HG02870 (cell line): ENCODE results near the gene CLDN20.
A peak's percentile ranks its signal among the peaks of the same experiment; 100 is the strongest.
"Not testable (repeated sequence)": the region's sequence is repeated elsewhere in the genome, so short reads cannot be mapped to it uniquely, and the experiment has no call there.

Source experiments
- ATAC-seq: cut with Tn5 transposase; IDR thresholded peaks from one replicate; pipeline ENCODE4 v1.9.1; 2021; ENCODE audit warnings: mild to moderate bottlenecking, moderate library complexity; ENCODE audit not compliant: unreplicated experiment

The CLDN20 gene

GRCh38 chr6:155263373-155264063, at the start of gene CLDN20:
Gene CLDN20, plus strand, starts transcription at chr6:155264013. Its CDS starts 11,707 bp downstream, at chr6:155275720.
- no peak for ATAC-seq

GRCh38 chr6:155215906-155216305, 47.9 kb upstream of the CLDN20 start:
- no peak for ATAC-seq

GRCh38 chr6:155216312-155217046, 47.3 kb upstream of the CLDN20 start:
- no peak for ATAC-seq

GRCh38 chr6:155218711-155219110, 45.1 kb upstream of the CLDN20 start:
- ATAC-seq = not testable (repeated sequence)

DNA sequence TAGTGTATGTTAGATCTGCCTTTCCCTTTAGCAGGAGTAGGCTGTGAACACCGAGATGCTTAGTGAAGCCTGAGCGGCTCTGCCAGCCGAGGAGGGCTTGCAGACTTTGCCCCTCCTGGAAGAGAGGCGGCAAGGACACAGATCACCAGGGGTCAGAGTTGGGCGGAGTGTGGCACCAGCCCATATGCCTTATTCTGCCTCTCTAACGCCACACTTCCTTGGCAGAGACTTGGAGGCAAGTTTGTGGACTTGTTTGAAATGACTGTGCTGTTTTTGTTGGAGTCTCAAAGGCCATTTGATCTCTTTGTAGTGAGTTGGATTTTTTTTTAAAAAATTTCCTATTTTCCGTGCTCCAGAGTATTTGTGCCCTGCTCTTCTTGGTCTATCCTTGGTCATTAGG, 44.5 kb upstream of the CLDN20 start:
- ATAC-seq = no peak

DNA sequence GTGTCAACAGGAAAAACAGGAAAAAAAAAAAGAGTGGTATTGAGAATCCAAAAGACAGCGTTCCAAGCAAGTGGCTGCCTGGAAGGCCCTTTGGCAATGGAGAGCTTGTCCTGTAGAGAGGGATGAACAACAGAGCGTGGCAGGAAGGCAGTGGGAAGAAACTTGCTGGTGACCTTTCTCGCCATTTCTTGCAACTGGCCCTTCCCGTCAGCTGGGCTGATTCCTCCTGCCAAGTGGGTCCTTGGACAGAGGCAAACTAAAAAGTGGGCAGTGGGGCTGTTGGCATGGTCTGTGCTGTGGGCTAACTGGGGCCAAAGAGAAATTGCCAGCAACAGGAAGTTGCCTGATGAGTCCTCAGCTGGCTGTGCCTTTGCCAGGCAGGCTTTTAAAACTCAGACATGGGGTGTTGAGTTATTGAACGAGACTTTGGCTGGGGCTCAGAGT, 43.9 kb upstream of the CLDN20 start:
- ATAC-seq = no peak

GRCh38 chr6:155221086-155221485, 42.7 kb upstream of the CLDN20 start:
- ATAC-seq = no peak

DNA sequence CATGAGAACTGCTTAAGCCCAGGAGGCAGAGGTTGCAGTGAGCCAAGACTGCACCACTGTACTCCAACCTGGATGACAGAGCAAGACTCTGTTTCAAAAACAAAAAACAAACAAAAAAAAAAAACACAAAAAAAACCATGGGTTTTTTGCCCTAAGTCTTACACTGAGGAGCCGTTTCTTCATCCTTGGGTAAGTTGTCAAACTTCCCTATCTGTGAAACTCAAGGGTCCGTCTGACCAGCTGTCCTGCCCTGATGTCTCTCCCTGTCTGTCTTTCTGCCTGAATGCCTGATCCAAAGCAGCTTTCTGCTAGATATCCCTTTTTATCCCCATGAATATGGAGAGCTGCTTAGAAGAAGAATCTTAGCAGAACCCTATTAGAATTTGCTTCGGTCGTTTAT, 41.3 kb upstream of the CLDN20 start:
- ATAC-seq = no peak

- ATAC-seq = peak; percentile 94
Observed at GRCh38 chr6:155223646-155224451, 40.0 kb upstream of the CLDN20 start.

DNA sequence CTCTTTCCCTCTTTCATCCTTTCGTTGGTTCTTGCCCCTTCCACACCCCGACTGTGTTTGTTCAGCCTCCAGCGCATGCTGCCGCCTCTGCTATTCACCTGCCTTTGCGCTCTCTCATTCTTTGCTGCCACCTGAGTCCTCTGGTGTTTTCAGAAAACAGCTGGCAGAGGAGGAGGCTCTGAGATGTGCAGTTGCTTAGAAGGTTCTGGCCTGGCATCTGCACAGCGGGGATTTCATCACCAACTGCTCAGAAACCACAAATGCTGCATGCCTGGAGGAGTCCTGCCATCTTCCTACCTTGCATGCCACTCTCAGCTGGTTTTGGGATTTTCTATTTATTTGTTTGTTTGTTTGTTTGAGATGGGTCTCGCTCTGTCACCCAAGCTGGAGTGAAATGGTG, 39.2 kb upstream of the CLDN20 start:
- ATAC-seq = no peak

- no peak for ATAC-seq
Observed at GRCh38 chr6:155227046-155227445, 36.8 kb upstream of the CLDN20 start.

DNA sequence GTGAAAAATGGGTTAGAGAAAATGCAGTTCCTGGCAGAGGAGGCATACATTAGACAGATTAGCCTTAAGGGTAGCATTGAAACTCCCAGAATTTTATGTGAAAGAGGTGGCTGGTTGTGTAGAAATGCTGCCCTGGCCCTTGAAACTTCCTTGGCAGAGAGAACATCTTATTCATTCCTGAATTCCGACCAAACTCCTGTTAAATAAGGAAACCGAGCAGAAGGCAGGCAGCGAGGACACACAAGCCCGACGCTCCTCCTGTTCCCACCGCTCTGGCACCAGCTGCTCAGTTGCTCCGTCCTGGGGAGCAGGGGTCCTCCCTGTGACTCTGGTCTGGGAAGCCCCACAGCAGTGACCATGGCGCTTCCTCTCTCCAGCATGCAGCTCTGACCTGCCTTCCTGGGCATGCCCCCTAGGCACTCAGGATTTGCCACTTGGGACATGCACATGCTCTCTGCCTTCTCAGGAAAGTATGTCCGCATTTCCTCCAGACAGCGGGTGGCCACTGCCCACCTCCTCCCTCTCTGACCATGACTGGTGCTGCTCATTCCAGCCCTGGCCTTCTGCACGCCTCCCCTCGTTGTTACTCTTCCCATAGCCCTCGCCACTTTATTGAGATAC, 35.2 kb upstream of the CLDN20 start:
- ATAC-seq = no peak

DNA sequence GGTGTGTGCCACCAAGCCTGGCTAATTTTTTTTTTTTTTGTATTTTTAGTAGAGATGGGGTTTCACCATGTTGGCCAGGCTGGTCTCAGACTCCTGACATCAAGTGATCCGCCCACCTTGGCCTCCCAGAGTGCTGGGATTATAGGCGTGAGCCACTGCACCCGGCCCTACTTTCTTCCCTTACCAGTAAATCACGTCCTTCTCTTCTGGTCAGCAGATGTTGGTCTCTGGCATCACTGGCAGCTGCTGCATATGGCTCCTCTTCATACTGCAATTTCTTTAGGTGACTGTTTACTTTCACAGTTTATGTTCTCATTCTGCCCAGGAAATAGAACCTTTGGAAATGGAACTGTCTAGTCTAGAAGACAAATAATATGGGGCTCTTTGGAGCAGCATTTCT, 32.8 kb upstream of the CLDN20 start:
- not testable (repeated sequence) for ATAC-seq

GRCh38 chr6:155232848-155233247, 31.0 kb upstream of the CLDN20 start:
- no peak for ATAC-seq

GRCh38 chr6:155234167-155234566, 29.6 kb upstream of the CLDN20 start:
- ATAC-seq = no peak

DNA sequence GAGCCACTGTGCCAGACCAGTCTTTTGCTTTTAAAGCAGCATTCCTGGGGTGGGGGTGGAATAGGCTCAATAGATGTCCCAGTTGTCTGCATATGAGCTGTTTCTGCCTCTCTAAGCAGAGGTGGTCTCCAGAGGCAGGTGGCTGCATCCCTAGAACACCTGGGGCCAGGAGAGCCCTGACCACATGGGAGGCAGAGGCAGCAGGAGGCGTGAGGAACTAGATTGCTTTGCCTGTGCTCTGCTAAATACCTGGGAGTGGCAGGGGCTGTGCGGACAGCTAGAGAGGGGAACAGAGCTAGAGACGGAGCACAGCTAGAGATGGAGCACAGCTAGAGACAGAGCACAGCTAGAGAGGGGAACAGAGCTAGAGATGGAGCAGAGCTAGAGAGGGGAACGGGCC, 29.1 kb upstream of the CLDN20 start:
- no peak for ATAC-seq

GRCh38 chr6:155235087-155235486, 28.7 kb upstream of the CLDN20 start:
- ATAC-seq = no peak

DNA sequence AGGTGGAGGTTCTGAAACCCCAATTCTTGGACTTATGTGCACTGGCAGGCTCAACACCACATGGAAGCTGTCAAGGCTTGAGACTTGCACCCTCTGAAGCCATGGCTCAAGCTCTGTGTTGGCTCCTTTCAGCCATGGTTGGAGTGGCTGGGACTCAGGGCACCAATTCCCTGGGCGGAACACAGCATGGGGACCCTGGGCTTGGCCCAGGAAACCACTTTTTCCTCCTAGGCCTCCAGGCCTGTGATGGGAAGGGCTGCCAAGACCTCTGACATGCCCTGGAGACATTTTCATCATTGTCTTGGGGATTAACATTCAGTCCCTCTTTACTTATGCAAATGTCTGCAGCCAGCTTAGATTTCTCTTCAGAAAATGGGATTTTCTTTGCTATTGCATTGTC, 26.2 kb upstream of the CLDN20 start:
- ATAC-seq = no peak

DNA sequence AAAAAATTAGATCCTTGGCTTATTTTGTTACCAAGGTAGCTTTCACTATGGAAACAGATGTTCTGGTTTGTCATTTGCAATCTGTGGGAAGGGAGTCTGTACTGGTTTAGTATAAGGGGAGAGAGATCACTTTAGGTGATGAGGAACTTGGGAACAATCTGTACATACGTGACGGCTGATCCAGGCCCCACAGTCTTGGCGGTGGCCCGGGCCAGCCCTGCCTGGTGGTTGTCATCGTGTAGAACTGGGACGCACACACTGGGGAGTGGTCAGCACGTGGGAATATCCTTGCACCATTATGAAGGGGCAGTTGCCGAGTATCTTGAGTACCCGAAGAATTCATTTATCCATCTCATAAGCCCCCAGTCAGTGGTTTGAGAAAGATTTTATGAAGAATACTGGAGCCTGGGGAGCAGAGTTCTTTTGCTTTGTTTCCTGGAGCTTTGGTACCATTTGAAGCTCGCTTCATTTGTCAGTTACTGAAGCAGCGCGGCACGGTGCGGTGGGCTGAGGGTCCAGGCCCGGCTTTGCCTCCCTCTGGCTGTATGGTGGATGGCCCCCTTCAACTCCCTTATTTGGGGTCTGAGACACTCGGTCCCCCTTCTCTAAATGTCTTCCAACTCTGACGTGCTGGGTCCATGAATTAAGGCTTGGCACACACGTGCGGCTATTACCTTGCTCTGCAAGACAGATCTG, 22.8 kb upstream of the CLDN20 start:
- ATAC-seq = no peak

GRCh38 chr6:155241966-155242365, 21.8 kb upstream of the CLDN20 start:
- ATAC-seq = no peak

DNA sequence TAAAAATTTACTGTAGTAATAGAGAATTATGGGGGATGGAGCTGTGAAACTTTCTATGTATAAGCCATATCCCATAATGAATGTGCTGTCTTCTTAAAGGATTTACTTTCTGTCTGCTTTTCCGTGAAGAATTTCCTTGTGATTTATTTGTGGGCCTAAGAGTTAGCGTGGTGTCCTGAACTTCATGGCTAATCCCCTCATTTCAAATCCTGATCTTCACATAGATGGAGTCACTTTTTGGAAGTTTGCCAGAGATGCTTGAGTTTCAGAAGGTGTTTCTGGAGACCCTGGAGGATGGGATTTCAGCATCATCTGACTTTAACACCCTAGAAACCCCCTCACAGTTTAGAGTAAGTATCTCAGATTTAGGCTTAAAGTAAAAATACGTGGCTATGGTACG, 19.4 kb upstream of the CLDN20 start:
- ATAC-seq = no peak
